Measurements from ENCODE around the gene DLGAP1. TPM values are rescaled to one million over a fixed set of nuclear protein-coding genes. Genes with fewer than 3 reads are reported as not detected.

DLGAP1 gene
- total and polyA plus RNA-seq, 2 donors = 2.1 to 7.5 TPM

GRCh38 chr18:3541549-3542386, 913.3 kb downstream of the DLGAP1 start:
- H3K36me3 ChIP-seq (ENCODE audit: insufficient read depth) = no peaks in the 10 kb centered on the region
- 84% methylated on average over 5 of the region's 5 CpGs for WGBS
- no peaks in the 10 kb centered on the region for H3K4me1 ChIP-seq (ENCODE audit: insufficient read depth)
- no peak for DNase-seq (ENCODE audit: extremely low spot score)
- no peak overlapping the region for H3K27ac ChIP-seq (ENCODE audit: low read depth)
- no peak overlapping the region for H3K4me3 ChIP-seq (ENCODE audit: low read depth, low read length)

DNA sequence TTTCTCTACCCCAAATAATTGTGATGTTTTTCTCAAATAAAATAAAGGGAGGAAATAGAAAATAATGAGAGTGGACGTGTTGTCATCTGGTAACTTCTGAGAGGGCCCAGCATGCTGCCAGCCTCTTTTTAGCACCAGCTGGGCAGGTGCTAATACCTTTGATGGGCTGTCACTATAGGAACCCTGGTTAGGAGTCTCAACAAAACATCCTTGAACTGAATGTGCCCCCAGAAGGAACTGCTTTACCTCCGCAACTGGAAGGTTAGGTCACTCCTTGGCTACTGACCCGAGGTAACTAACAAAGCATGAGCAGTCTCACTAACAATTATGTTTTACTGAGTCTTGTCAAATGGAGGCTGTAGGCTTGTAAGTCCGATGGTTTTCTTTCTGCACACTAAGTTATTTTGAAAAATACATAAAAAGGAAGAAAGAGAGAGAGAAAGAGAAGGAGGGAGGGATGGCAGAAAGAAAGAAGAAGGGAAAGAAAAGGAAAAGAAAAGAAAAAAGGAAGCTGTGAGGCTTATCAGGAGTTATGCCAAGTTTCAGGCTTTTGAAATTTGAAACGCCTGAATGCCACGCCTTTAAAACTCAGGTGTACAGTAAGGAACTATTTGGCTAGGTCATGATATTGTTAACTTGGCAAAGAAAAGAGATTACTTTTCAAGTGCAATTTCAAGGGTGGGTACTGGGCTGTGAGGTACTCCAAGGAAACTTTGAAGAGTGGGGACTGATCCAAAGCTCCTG, 914.1 kb downstream of the DLGAP1 start:
- WGBS = 74% methylated on average over 6 of the region's 6 CpGs
- no peaks in the 10 kb centered on the region for H3K36me3 ChIP-seq (ENCODE audit: insufficient read depth)
- H3K4me3 ChIP-seq (ENCODE audit: low read depth, low read length) = no peak overlapping the region
- DNase-seq (ENCODE audit: extremely low spot score) = no peak
- no peak overlapping the region for H3K27ac ChIP-seq (ENCODE audit: low read depth)
- H3K4me1 ChIP-seq (ENCODE audit: insufficient read depth) = no peaks in the 10 kb centered on the region

DNA sequence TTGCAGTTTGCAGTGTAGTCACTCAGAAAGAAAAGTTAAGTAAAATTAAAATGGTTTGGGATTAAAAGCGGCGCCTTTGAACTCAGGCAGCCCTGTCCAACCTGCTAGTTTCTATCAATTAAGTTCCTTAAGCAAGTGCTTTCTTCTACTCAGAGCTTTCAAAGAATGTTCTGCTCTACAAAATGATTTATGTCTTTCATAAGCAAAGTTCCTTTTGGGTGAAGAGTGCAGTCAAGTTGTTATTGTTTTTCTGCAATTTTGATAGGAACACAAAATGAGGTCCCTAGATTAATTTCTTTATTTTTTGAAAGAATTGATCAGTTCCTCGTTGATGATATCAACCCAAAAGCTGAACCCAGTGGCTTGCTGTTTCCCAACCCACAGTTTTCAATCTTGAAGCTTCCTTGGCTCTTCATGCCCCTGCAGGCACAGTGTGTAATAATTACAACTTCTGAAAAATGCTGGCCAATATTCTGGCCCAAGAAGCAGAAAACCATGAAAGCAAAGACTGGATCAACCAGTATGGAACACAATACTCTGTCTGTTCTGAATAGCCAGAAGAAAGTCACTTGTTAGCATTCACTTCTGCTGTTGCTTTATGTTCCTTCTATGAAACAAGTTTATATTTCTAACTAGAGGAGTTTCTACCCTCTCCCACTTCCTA, 916.0 kb downstream of the DLGAP1 start:
- no peak for DNase-seq (ENCODE audit: extremely low spot score)
- Histone ChIP-seq H3K4me3 (ENCODE audit: low read depth, low read length) (no peak overlapping the region), H3K36me3 (ENCODE audit: insufficient read depth) (no peaks in the 10 kb centered on the region), H3K4me1 (ENCODE audit: insufficient read depth) (no peaks in the 10 kb centered on the region), H3K27ac (ENCODE audit: low read depth) (no peak overlapping the region)
- 66% methylated on average over 3 of the region's 3 CpGs for WGBS

DNA sequence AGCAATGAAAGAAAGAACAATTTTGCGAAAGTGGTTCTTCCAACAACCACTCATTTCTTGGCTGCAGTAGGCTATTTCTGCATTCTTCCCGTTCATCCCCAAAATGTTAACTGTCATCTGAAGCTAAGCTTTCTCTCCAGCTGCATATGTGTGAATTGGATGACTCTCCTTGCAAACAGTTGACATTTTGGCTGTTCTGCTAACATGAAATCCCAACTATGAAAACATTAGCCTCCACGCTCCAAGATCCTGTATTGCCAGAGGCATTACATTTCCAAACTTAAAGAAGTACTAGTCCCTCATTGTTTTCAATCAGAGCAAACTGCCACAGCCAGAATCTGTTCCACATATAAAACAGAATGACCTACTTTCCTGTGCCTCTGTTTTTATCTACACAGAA, 916.7 kb downstream of the DLGAP1 start:
- no peak for DNase-seq (ENCODE audit: extremely low spot score)
- Histone ChIP-seq H3K4me1 (ENCODE audit: insufficient read depth) (no peaks in the 10 kb centered on the region), H3K4me3 (ENCODE audit: low read depth, low read length) (no peak overlapping the region), H3K27ac (ENCODE audit: low read depth) (no peak overlapping the region), H3K36me3 (ENCODE audit: insufficient read depth) (no peaks in the 10 kb centered on the region)
- 38% methylated on average over 3 of the region's 3 CpGs for WGBS

DNA sequence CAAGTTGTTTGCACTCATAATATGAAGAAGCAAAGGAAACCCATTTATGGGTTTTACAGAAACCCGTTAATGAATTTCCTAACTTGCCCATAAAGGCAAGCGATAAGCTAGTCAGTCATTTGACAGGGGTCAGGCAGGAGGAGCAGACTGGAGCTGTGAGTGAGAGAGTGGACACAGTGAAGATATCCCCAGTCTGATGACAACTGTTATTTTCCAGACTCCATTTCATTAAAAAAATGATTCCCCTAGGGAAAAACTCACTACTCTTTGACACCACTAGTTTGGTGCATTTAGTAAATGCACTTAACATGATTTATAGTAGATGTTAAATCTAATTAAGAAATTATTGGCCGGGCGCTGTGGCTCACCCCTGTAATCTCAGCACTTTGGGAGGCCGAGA, 924.3 kb downstream of the DLGAP1 start:
- no peak for DNase-seq (ENCODE audit: extremely low spot score)
- WGBS = 77% methylated on average over 5 of the region's 5 CpGs
- Histone ChIP-seq H3K4me1 (ENCODE audit: insufficient read depth) (no peaks in the 10 kb centered on the region), H3K36me3 (ENCODE audit: insufficient read depth) (no peaks in the 10 kb centered on the region), H3K4me3 (ENCODE audit: low read depth, low read length) (no peak overlapping the region), H3K27ac (ENCODE audit: low read depth) (no peak overlapping the region)

- 60% methylated on average over 3 of the region's 3 CpGs for WGBS
- Histone ChIP-seq H3K4me3 (ENCODE audit: low read depth, low read length) (no peak overlapping the region), H3K4me1 (ENCODE audit: insufficient read depth) (no peaks in the 10 kb centered on the region), H3K27ac (ENCODE audit: low read depth) (no peak overlapping the region), H3K36me3 (ENCODE audit: insufficient read depth) (no peaks in the 10 kb centered on the region)
- no peak for DNase-seq (ENCODE audit: extremely low spot score)
Observed at GRCh38 chr18:3529601-3530000, 925.5 kb downstream of the DLGAP1 start.

GRCh38 chr18:3529077-3529476, 926.0 kb downstream of the DLGAP1 start:
- no peaks in the 10 kb centered on the region for H3K4me1 ChIP-seq (ENCODE audit: insufficient read depth)
- DNase-seq (ENCODE audit: extremely low spot score) = no peak
- H3K36me3 ChIP-seq (ENCODE audit: insufficient read depth) = no peaks in the 10 kb centered on the region
- WGBS = 95% methylated on average over 3 of the region's 3 CpGs
- no peak overlapping the region for H3K4me3 ChIP-seq (ENCODE audit: low read depth, low read length)
- H3K27ac ChIP-seq (ENCODE audit: low read depth) = no peak overlapping the region

DNA sequence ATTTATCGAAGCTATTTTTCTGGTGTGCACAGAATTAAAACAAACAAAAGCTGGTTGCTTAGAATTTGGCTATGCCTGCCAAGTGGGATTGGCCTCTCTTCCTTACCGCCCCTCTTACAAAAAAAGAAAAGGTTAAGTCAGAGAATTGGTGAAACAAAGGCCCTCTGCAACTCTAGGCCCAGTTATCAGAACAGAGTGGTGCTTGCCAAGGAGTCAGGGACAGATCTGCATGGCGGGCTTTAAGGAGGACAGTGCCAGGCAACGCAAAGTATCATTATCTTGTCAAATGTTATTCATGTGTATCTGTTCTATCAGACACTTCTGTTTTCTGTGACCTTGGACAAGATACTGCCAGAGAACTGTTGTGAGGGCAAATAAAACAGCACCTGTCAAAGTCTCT, 926.9 kb downstream of the DLGAP1 start:
- Histone ChIP-seq H3K4me3 (ENCODE audit: low read depth, low read length) (no peak overlapping the region), H3K36me3 (ENCODE audit: insufficient read depth) (no peaks in the 10 kb centered on the region), H3K27ac (ENCODE audit: low read depth) (no peak overlapping the region), H3K4me1 (ENCODE audit: insufficient read depth) (no peaks in the 10 kb centered on the region)
- DNase-seq (ENCODE audit: extremely low spot score) = no peak
- 48% methylated on average over 4 of the region's 4 CpGs for WGBS

DNA sequence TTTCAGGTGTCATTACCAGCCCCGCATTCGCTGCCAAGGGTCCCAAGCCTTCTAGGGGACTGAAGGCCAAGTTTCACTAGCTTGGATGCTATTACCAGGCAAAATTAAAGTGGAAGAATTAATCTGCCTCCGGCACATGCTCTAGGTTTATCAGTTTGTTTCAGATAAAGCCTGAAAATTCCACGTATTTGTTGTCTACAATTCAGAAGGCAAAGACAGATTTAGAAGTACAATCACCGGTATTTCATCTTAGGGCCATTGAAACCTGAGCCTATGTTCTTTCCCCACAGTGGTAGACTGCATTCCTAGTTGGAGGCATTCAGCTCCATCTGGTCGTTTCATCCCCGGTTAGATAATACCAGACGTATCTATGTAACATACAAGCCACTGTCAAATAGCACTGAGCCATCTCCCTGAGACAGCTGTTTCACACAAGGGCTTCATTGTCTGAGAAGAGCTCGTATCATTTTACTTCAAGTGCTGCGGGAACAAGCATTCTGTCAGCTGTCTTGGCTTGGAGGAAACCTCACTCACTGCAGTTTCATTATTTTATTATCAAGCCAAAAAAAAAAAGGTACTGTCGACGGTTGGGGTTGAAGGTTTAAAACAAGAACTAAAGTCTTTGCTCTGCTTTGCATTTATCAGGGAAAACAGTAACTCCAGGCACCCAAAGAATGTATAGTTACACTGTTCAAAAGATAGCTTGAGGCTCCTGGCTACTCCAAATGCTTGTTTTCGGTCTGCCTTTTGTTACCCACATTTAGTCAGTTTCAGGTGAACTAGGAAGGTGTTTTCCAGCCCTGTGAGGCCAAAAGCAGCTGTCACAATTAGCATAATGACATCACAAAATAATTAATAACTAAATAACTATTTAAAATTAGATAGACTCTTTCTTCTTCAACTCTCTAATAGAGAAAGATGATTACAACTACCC, 928.4 kb downstream of the DLGAP1 start:
- Histone ChIP-seq H3K4me1 (ENCODE audit: insufficient read depth) (no peaks in the 10 kb centered on the region), H3K27ac (ENCODE audit: low read depth) (no peak overlapping the region), H3K4me3 (ENCODE audit: low read depth, low read length) (no peak overlapping the region), H3K36me3 (ENCODE audit: insufficient read depth) (no peaks in the 10 kb centered on the region)
- no peak for DNase-seq (ENCODE audit: extremely low spot score)
- 51% methylated on average over 13 of the region's 13 CpGs for WGBS

GRCh38 chr18:3525870-3526420, 929.2 kb downstream of the DLGAP1 start:
- Histone ChIP-seq H3K4me3 (ENCODE audit: low read depth, low read length) (no peak overlapping the region), H3K4me1 (ENCODE audit: insufficient read depth) (no peaks in the 10 kb centered on the region), H3K27ac (ENCODE audit: low read depth) (no peak overlapping the region), H3K36me3 (ENCODE audit: insufficient read depth) (no peaks in the 10 kb centered on the region)
- DNase-seq (ENCODE audit: extremely low spot score) = no peak
- WGBS = 75% methylated on average over 10 of the region's 10 CpGs

DNA sequence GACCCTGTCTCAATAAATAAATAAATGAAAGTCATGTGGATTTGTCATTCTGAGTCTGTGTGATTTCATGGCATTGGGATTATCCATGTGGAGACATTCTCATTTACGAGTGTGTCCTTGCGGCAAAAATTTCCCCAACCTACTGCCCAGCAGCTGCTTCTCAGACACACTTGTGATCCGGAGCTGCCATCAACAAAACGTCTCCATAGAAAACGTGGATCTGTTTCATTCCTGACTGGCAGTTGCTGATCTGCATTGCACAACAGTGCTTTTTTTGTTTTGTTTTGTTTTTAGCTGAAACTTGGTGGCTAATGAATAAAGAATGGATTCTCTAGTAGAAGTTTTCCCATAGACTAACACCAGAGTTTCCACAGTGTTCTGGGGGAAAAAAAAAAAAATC, 930.4 kb downstream of the DLGAP1 start:
- DNase-seq (ENCODE audit: extremely low spot score) = no peak
- no peak overlapping the region for H3K27ac ChIP-seq (ENCODE audit: low read depth)
- no peak overlapping the region for H3K4me3 ChIP-seq (ENCODE audit: low read depth, low read length)
- H3K36me3 ChIP-seq (ENCODE audit: insufficient read depth) = no peaks in the 10 kb centered on the region
- 76% methylated on average over 5 of the region's 5 CpGs for WGBS
- no peaks in the 10 kb centered on the region for H3K4me1 ChIP-seq (ENCODE audit: insufficient read depth)

- H3K4me1 ChIP-seq (ENCODE audit: insufficient read depth) = no peaks in the 10 kb centered on the region
- no peak for DNase-seq (ENCODE audit: extremely low spot score)
- 70% methylated on average over 11 of the region's 11 CpGs for WGBS
- H3K4me3 ChIP-seq (ENCODE audit: low read depth, low read length) = no peak overlapping the region
- no peaks in the 10 kb centered on the region for H3K36me3 ChIP-seq (ENCODE audit: insufficient read depth)
- no peak overlapping the region for H3K27ac ChIP-seq (ENCODE audit: low read depth)
Observed at GRCh38 chr18:3520230-3521085, 934.6 kb downstream of the DLGAP1 start.
